Ovary (tissue), 9 donors: ENCODE data around the gene MGAT5. TPM values are rescaled to one million over a fixed set of nuclear protein-coding genes. Genes with fewer than 3 reads are reported as not detected.

Experiments
- DNase-seq, 5 donors: peaks; one replicate each; pipeline ENCODE4 v3.0.0-alpha.2; 2019 to 2020
- H3K27ac ChIP-seq, 2 donors: fragments of 200-600 bp; one replicate each; pipeline versions ENCODE4 v1.5.1 to v1.8.0; 2019 to 2022
- H3K27me3 ChIP-seq: fragments of 200-600 bp; one replicate; pipeline ENCODE4 v1.8.0; 2022
- H3K36me3 ChIP-seq: fragments of 200-600 bp; sonication (generic); one replicate; pipeline ENCODE4 v1.5.1; 2019
- H3K4me1 ChIP-seq: one replicate; pipeline ENCODE4 v1.8.1; 2013; ENCODE audit warnings: mild to moderate bottlenecking, moderate library complexity; ENCODE audit not compliant: insufficient read depth
- H3K4me3 ChIP-seq: fragments of 200-600 bp; sonication (generic); one replicate; pipeline ENCODE4 v1.5.1; 2017
- H3K9me3 ChIP-seq, 2 donors: fragments of 200-600 bp in 1 of 2; sonication (generic) in 1 of 2; one replicate each; pipeline versions ENCODE4 v1.5.1 to v1.8.1; 2013 to 2019; ENCODE audit warnings: mild to moderate bottlenecking in 1 of 2, moderate library complexity in 1 of 2
- CTCF ChIP-seq, 3 donors: fragments of 450-650 bp in 2 of 3; fragments of 200-600 bp in 1 of 3; IDR thresholded peaks; one replicate each; pipeline versions ENCODE4 v1.5.1 to v1.8.0; 2016 to 2022; ENCODE audit warnings: antibody characterized with exemption in 3 of 3, mild to moderate bottlenecking in 1 of 3
- EP300 ChIP-seq: sonication (generic); formaldehyde crosslinking; IDR thresholded peaks from one replicate; pipeline ENCODE4 v1.6.1; 2017; ENCODE audit warnings: antibody characterized with exemption
- POLR2A ChIP-seq: fragments of 450-650 bp; IDR thresholded peaks from one replicate; pipeline ENCODE4 v1.6.1; 2017; ENCODE audit warnings: antibody characterized with exemption, mild to moderate bottlenecking, moderate library complexity
- WGBS, 3 donors: extraction: QIAGEN DNeasy Blood & Tissue Kit in 1 of 3; methylation state at CpG; one replicate each; pipeline versions ENCODE4 v1.1.5 to v1.1.7; 2013 to 2017; 5-methylcytosine and 5-hydroxymethylcytosine counted together
- intact Hi-C, 4 donors: fragments of 100-400 bp; cut with DNase I; formaldehyde crosslinking; loops; one replicate each; pipeline versions ENCODE4 v1.11.0 to v1.15.1; 2022 to 2023
- polyA plus RNA-seq, 2 donors: library from polyadenylated mRNA; stranded (reverse); fragments of 200-250 nt in 1 of 2; fragments of 350-450 nt in 1 of 2; fragmentation: Illumina TruSeq in 1 of 2; extraction: RNeasy Lipid Tissue Mini Kit (QIAGEN cat#74804) in 1 of 2; gene quantifications; one replicate each; pipeline ENCODE4 v1.2.3, GENCODE V29; 2013 to 2014
- total RNA-seq, 7 donors: library from RNA; depleted of rRNA in 2 of 7; stranded (reverse); fragments of >200 nt in 2 of 7; fragmentation: NEBNext Ultra II Directional in 3 of 7; extraction: Animal tissue kit (Norgen Biotek cat#: 25700) in 3 of 7; gene quantifications; one replicate each; pipeline versions ENCODE4 v1.1.0 to v1.2.4, GENCODE V29; 2016 to 2023
- donor health status: DM: no; HTN: no; CAD: no; lungs with moderate emphysema.
- donor health status: DM: no; HTN: no; CAD: no.
- donor health status: Bipolar disorder and iron deficiency.
- donor health status: DM: yes; HTN: yes; CAD: no.
- donor health status: DM: no; HTN: no; CAD: no.
- donor health status: DM: yes; HTN: yes; CAD: no.

The MGAT5 gene
- total and polyA plus RNA-seq, 9 donors: 11.3 to 61.2 (median 32.4) TPM

- H3K27me3 ChIP-seq: no peaks in the 10 kb centered on the region
- H3K4me1 ChIP-seq: no peaks in the 10 kb centered on the region
- H3K27ac ChIP-seq: no peak overlapping the region
- TF ChIP-seq EP300: no peak
- TF ChIP-seq CTCF (IDR thresholded peaks at IDR 0.05): no peak
- TF ChIP-seq POLR2A: no peak
- no peak for DNase-seq
- 82 to 92% (median 92%) methylated on average over 3 of the region's 3 CpGs for WGBS, 3 donors
- no peak overlapping the region for H3K4me3 ChIP-seq
- H3K9me3 ChIP-seq: no peaks in the 10 kb centered on the region
- intact Hi-C loops: no loop called here
- H3K36me3 ChIP-seq: no peaks in the 10 kb centered on the region
These were observed 15.4 kb downstream of the MGAT5 start for GRCh38 chr2:134269230-134269629.

- Histone ChIP-seq H3K36me3 (no peaks in the 10 kb centered on the region), H3K4me1 (no peaks in the 10 kb centered on the region), H3K4me3 (no peak overlapping the region), H3K27ac (no peak overlapping the region), H3K27me3 (no peaks in the 10 kb centered on the region), H3K9me3 (no peaks in the 10 kb centered on the region)
- whole genome bisulfite sequencing, 3 donors: 46 to 57% (median 50%) methylated on average over 7 of the region's 7 CpGs
- no peak for TF ChIP-seq EP300
- no peak for TF ChIP-seq CTCF (IDR thresholded peaks at IDR 0.05)
- no peak for TF ChIP-seq POLR2A
- intact Hi-C loops: no loop called here
- DNase-seq: no peak
These were observed 16.3 kb downstream of the MGAT5 start for GRCh38 chr2:134269972-134270735.

- Histone ChIP-seq H3K27me3 (no peaks in the 10 kb centered on the region), H3K4me1 (no peaks in the 10 kb centered on the region), H3K4me3 (no peak overlapping the region), H3K27ac (no peak overlapping the region), H3K9me3 (no peaks in the 10 kb centered on the region), H3K36me3 (no peaks in the 10 kb centered on the region)
- 75 to 88% (median 77%) methylated on average over 2 of the region's 2 CpGs for WGBS, 3 donors
- intact Hi-C loops: no loop called here
- TF ChIP-seq POLR2A (no peak), CTCF (IDR thresholded peaks at IDR 0.05) (no peak), EP300 (no peak)
- DNase-seq: no peak
These were observed 17.9 kb downstream of the MGAT5 start for GRCh38 chr2:134271758-134272157.

GRCh38 chr2:134272806-134273205, 18.9 kb downstream of the MGAT5 start:
- H3K36me3 ChIP-seq: no peaks in the 10 kb centered on the region
- no peak overlapping the region for H3K4me3 ChIP-seq
- H3K27ac ChIP-seq: no peak overlapping the region
- H3K27me3 ChIP-seq: no peaks in the 10 kb centered on the region
- no peak for TF ChIP-seq EP300
- no peak for TF ChIP-seq CTCF (IDR thresholded peaks at IDR 0.05)
- no peak for TF ChIP-seq POLR2A
- no peaks in the 10 kb centered on the region for H3K4me1 ChIP-seq
- 90 to 94% (median 92%) methylated on average over 9 of the region's 9 CpGs for WGBS, 3 donors
- intact Hi-C loops: no loop called here
- no peaks in the 10 kb centered on the region for H3K9me3 ChIP-seq
- no peak for DNase-seq
